GM23338 (cell line): ENCODE results near the gene LAPTM5. TPM values are rescaled to one million over a fixed set of nuclear protein-coding genes. Genes with fewer than 3 reads are reported as not detected.

Experiments used
- ATAC-seq: fragments of 200-7000 bp; cut with Tn5 transposase; 3 replicates; pipeline ENCODE4 v1.9.1; 2020
- DNase-seq: peaks from one replicate; pipeline ENCODE4 v3.0.0-alpha.2; 2015; ENCODE audit warnings: low spot score
- H2AFZ ChIP-seq: fragments of 200-600 bp; sonication (generic); 2 replicates; pipeline ENCODE4 v1.8.0; 2016; ENCODE audit warnings: antibody characterized with exemption, mild to moderate bottlenecking, moderate library complexity
- H3F3A ChIP-seq: fragments of 200-600 bp; sonication (generic); replicated peaks from 2 replicates; pipeline ENCODE4 v1.8.0; 2017; ENCODE audit warnings: antibody characterized with exemption, mixed run types, low read depth
- H3K27ac ChIP-seq: fragments of 200-600 bp; sonication (generic); 2 replicates; pipeline ENCODE4 v1.6.1; 2016; ENCODE audit warnings: low read depth
- H3K27me3 ChIP-seq: fragments of 200-600 bp; sonication (generic); 2 replicates; pipeline ENCODE4 v1.8.0; 2016; ENCODE audit warnings: mild to moderate bottlenecking, mixed run types, moderate library complexity; ENCODE audit not compliant: insufficient read depth
- H3K36me3 ChIP-seq: fragments of 200-600 bp; sonication (generic); 2 replicates; pipeline ENCODE4 v1.8.0; 2016; ENCODE audit warnings: mild to moderate bottlenecking; ENCODE audit not compliant: insufficient read depth
- H3K4me1 ChIP-seq: fragments of 200-600 bp; sonication (generic); 2 replicates; pipeline ENCODE4 v1.8.0; 2016; ENCODE audit warnings: mild to moderate bottlenecking, moderate library complexity; ENCODE audit not compliant: insufficient read depth
- H3K4me2 ChIP-seq: fragments of 200-600 bp; sonication (generic); 2 replicates; pipeline ENCODE4 v1.7.1; 2017; ENCODE audit warnings: mixed run types
- H3K4me3 ChIP-seq: fragments of 200-600 bp; sonication (generic); 2 replicates; pipeline ENCODE4 v1.6.1; 2016; ENCODE audit warnings: mixed run types
- H3K79me2 ChIP-seq: fragments of 200-600 bp; sonication (generic); replicated peaks from 2 replicates; pipeline ENCODE4 v1.8.0; 2017; ENCODE audit warnings: mild to moderate bottlenecking; ENCODE audit not compliant: insufficient read depth
- H3K9me2 ChIP-seq: fragments of 200-600 bp; sonication (generic); 2 replicates; pipeline ENCODE4 v1.8.0; 2017; ENCODE audit not compliant: insufficient read depth
- H4K20me1 ChIP-seq: fragments of 200-600 bp; sonication (generic); replicated peaks from 2 replicates; pipeline ENCODE4 v1.8.0; 2017; ENCODE audit warnings: mild to moderate bottlenecking; ENCODE audit not compliant: insufficient read depth
- H3K27ac Mint-ChIP-seq: 2 replicates; pipeline ENCODE4 v1.8.0; 2020; ENCODE audit warnings: inconsistent platforms, mild to moderate bottlenecking, moderate library complexity, mixed read lengths
- H3K27me3 Mint-ChIP-seq: 3 replicates; pipeline ENCODE4 v1.8.0; 2022; ENCODE audit warnings: low read depth, mild to moderate bottlenecking, moderate library complexity, mixed read lengths, inconsistent platforms; ENCODE audit not compliant: insufficient read depth, poor library complexity
- H3K36me3 Mint-ChIP-seq: 3 replicates; pipeline ENCODE4 v1.8.0; 2021; ENCODE audit warnings: low read depth, mild to moderate bottlenecking, inconsistent platforms, moderate library complexity, mixed read lengths
- H3K4me1 Mint-ChIP-seq: 3 replicates; pipeline ENCODE4 v1.8.0; 2020; ENCODE audit warnings: mild to moderate bottlenecking, inconsistent platforms, mixed read lengths
- H3K4me3 Mint-ChIP-seq: 3 replicates; pipeline ENCODE4 v1.8.0; 2021; ENCODE audit warnings: moderate library complexity, mild to moderate bottlenecking, inconsistent platforms, mixed read lengths
- H3K9me3 Mint-ChIP-seq: 3 replicates; pipeline ENCODE4 v1.8.0; 2020; ENCODE audit warnings: moderate library complexity, mild to moderate bottlenecking, inconsistent platforms, mixed read lengths
- CREB1 ChIP-seq: fragments of 250-450 bp; sonication (Bioruptor Pico); IDR thresholded peaks from 2 replicates; pipeline ENCODE4 v1.5.0; 2020; ENCODE audit warnings: low read depth, mild to moderate bottlenecking, moderate library complexity
- EZH2 ChIP-seq: fragments of 200-600 bp; sonication (generic); IDR thresholded peaks from one replicate; pipeline ENCODE4 v1.8.0; 2017; ENCODE audit warnings: antibody characterized with exemption, mild to moderate bottlenecking, low read depth; ENCODE audit not compliant: unreplicated experiment
- EZH2phosphoT487 ChIP-seq: fragments of 200-600 bp; sonication (generic); IDR thresholded peaks from one replicate; pipeline ENCODE4 v1.8.1; 2018; ENCODE audit warnings: antibody characterized with exemption; ENCODE audit not compliant: unreplicated experiment
- JUNB ChIP-seq: IDR thresholded peaks from one replicate; pipeline ENCODE4 v1.6.1; 2016; ENCODE audit warnings: antibody characterized with exemption; ENCODE audit not compliant: unreplicated experiment
- NANOG ChIP-seq: IDR thresholded peaks from 2 replicates; pipeline ENCODE4 v1.6.1; 2016; ENCODE audit warnings: antibody characterized with exemption, borderline replicate concordance
- STAT1 ChIP-seq: IDR thresholded peaks from one replicate; pipeline ENCODE4 v1.6.1; 2016; ENCODE audit warnings: antibody characterized with exemption; ENCODE audit not compliant: unreplicated experiment
- ZNF114 ChIP-seq: fragments of 250-450 bp; sonication (Bioruptor Pico); IDR thresholded peaks from 2 replicates; pipeline ENCODE4 v1.5.0; 2020; ENCODE audit warnings: mild to moderate bottlenecking, moderate library complexity
- polyA plus RNA-seq: library from polyadenylated mRNA; unstranded; fragments of >200 nt; fragmentation: Nextera tagmentation; extraction: Ambion mirVana; gene quantifications from 2 replicates; pipeline ENCODE4 v1.2.1, GENCODE V29; 2016
- total RNA-seq: library from RNA; depleted of rRNA; stranded (reverse); fragments of >200 nt; shearing (Covaris generic); gene quantifications from 2 replicates; pipeline ENCODE4 v1.2.3, GENCODE V29; 2014
- TF ChIP-seq, protein P1 (sequence below): fragments of 250-450 bp; sonication (Bioruptor Pico); IDR thresholded peaks from 2 replicates; pipeline ENCODE4 v1.5.0; 2020; ENCODE audit warnings: mild to moderate bottlenecking, moderate library complexity
- TF ChIP-seq, protein P2 (sequence below): IDR thresholded peaks from 2 replicates; pipeline ENCODE4 v1.6.1; 2016; ENCODE audit warnings: antibody characterized with exemption

The LAPTM5 gene
- total and polyA plus RNA-seq, 2 experiments from 2014 or later, result 0.21 TPM; not detected in 1

DNA sequence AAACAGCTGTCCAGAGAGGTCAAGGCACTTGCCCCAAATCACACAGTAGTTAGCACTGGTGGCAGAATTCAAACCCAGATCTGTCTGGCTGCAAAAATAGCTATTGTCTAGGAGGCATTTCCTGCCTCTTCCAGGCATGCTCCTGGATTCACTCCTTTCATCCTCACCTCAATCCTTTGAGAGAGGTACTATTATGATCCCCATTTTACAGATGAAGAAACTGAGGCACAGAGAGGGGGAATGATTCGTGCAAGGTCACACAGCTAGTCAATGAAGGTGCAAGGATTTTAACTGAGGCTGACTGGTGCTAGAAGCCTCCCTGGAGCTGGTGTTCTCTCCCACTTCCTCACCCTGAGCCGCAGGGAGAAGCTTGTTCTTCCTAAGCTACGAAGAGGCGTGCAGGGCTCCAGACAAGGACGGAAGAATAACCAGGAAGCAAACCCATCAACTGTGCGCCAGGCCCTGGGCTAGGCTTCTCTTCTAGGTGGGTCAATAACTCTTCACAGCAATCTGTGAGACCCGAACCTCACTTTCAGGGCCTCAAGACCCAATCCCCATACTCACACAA is 631 bp upstream of the LAPTM5 start (continued):
- TF ChIP-seq, protein P1, sequence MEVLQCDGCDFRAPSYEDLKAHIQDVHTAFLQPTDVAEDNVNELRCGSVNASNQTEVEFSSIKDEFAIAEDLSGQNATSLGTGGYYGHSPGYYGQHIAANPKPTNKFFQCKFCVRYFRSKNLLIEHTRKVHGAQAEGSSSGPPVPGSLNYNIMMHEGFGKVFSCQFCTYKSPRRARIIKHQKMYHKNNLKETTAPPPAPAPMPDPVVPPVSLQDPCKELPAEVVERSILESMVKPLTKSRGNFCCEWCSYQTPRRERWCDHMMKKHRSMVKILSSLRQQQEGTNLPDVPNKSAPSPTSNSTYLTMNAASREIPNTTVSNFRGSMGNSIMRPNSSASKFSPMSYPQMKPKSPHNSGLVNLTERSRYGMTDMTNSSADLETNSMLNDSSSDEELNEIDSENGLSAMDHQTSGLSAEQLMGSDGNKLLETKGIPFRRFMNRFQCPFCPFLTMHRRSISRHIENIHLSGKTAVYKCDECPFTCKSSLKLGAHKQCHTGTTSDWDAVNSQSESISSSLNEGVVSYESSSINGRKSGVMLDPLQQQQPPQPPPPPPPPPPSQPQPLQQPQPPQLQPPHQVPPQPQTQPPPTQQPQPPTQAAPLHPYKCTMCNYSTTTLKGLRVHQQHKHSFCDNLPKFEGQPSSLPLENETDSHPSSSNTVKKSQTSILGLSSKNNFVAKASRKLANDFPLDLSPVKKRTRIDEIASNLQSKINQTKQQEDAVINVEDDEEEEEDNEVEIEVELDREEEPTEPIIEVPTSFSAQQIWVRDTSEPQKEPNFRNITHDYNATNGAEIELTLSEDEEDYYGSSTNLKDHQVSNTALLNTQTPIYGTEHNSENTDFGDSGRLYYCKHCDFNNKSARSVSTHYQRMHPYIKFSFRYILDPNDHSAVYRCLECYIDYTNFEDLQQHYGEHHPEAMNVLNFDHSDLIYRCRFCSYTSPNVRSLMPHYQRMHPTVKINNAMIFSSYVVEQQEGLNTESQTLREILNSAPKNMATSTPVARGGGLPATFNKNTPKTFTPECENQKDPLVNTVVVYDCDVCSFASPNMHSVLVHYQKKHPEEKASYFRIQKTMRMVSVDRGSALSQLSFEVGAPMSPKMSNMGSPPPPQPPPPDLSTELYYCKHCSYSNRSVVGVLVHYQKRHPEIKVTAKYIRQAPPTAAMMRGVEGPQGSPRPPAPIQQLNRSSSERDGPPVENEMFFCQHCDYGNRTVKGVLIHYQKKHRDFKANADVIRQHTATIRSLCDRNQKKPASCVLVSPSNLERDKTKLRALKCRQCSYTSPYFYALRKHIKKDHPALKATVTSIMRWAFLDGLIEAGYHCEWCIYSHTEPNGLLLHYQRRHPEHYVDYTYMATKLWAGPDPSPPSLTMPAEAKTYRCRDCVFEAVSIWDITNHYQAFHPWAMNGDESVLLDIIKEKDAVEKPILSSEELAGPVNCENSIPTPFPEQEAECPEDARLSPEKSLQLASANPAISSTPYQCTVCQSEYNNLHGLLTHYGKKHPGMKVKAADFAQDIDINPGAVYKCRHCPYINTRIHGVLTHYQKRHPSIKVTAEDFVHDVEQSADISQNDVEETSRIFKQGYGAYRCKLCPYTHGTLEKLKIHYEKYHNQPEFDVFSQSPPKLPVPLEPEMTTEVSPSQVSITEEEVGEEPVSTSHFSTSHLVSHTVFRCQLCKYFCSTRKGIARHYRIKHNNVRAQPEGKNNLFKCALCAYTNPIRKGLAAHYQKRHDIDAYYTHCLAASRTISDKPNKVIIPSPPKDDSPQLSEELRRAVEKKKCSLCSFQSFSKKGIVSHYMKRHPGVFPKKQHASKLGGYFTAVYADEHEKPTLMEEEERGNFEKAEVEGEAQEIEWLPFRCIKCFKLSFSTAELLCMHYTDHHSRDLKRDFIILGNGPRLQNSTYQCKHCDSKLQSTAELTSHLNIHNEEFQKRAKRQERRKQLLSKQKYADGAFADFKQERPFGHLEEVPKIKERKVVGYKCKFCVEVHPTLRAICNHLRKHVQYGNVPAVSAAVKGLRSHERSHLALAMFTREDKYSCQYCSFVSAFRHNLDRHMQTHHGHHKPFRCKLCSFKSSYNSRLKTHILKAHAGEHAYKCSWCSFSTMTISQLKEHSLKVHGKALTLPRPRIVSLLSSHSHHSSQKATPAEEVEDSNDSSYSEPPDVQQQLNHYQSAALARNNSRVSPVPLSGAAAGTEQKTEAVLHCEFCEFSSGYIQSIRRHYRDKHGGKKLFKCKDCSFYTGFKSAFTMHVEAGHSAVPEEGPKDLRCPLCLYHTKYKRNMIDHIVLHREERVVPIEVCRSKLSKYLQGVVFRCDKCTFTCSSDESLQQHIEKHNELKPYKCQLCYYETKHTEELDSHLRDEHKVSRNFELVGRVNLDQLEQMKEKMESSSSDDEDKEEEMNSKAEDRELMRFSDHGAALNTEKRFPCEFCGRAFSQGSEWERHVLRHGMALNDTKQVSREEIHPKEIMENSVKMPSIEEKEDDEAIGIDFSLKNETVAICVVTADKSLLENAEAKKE (CRISPR knock-in tag), result no peak
- no peak for TF ChIP-seq ZNF114 (CRISPR knock-in tag)
- TF ChIP-seq, protein P2, sequence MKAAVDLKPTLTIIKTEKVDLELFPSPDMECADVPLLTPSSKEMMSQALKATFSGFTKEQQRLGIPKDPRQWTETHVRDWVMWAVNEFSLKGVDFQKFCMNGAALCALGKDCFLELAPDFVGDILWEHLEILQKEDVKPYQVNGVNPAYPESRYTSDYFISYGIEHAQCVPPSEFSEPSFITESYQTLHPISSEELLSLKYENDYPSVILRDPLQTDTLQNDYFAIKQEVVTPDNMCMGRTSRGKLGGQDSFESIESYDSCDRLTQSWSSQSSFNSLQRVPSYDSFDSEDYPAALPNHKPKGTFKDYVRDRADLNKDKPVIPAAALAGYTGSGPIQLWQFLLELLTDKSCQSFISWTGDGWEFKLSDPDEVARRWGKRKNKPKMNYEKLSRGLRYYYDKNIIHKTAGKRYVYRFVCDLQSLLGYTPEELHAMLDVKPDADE, result no peak
- TF ChIP-seq EZH2, result no peak
- TF ChIP-seq JUNB, result no peak

DNA sequence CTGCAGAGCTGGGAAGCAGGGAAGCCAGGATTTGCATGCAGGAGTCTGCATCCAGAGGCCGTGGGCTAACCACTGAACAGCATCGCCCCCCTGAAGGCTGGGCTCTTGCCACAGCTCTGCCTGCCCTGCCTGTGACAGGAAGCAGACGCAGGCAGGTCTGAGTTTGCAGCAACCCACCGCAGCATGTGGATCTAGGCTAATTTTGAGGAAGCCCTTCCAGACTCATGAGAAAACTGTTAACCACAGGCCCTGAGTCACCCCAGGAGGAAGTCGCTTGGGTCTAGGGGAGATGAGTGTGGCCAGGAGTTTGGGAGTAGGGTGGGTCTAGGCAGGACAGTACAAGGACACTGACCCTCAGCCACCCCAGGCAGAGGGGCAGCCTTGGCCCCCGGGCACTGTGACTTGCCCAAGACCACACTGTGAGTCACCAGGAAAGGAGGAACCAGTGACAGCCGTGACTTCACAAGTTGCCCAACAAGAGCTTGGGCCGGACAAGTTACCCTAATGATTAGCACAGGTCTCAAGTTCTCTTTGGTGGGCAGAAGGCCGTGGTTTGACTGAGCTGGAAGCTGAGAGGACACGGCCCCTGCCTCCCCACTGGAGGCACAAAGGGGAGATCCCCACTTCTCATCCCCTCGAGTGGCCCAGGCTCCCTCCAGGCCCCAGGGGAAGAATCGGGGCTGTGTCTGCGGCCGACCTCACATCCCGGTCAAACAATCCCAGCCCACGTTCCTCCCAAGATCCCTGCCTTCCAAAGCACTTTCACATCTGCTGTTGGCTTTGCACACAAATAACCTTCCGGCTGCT is 826 bp downstream of the LAPTM5 start:
- H3K4me1 Mint-ChIP-seq, result peaks cover 11% of the 10 kb centered on the region
- no peak overlapping the region for H3K27ac Mint-ChIP-seq
- peaks cover 10% of the 10 kb centered on the region for H3K27me3 Mint-ChIP-seq
- H4K20me1 ChIP-seq, result no peaks in the 10 kb centered on the region
- no peaks in the 10 kb centered on the region for H3K79me2 ChIP-seq
- no peak overlapping the region for H3K27ac ChIP-seq
- peaks cover 8% of the 10 kb centered on the region; the same call in 1 of the 2 replicates for H3K4me1 ChIP-seq
- H3K4me3 Mint-ChIP-seq, result no peak overlapping the region
- H3K4me2 ChIP-seq, result no peak overlapping the region
- DNase-seq (no peak), ATAC-seq (no peak)
- no peaks in the 10 kb centered on the region for H3K9me3 Mint-ChIP-seq
- no peaks in the 10 kb centered on the region for H3K36me3 Mint-ChIP-seq
- H3K27me3 ChIP-seq, result no peaks in the 10 kb centered on the region
- no peak overlapping the region for H3K4me3 ChIP-seq
- no peaks in the 10 kb centered on the region for H3K36me3 ChIP-seq
- no peaks in the 10 kb centered on the region for H3K9me2 ChIP-seq
- H2AFZ ChIP-seq, result 0 out of 2 replicates have a peak overlapping the region, but pooled peaks have one; percentile 23
- H3F3A ChIP-seq, result no peaks in the 10 kb centered on the region
- no peak for TF ChIP-seq CREB1 (CRISPR knock-in tag)
- no peak for TF ChIP-seq ZNF114 (CRISPR knock-in tag)
- TF ChIP-seq, protein P2, result no peak
- TF ChIP-seq EZH2phosphoT487, result no peak
- TF ChIP-seq NANOG, result no peak
- no peak for TF ChIP-seq STAT1
